ENCODE data around the gene ASXL1.
A peak's percentile ranks its signal among the peaks of the same experiment; 100 is the strongest.
"Not testable (repeated sequence)": the region's sequence is repeated elsewhere in the genome, so short reads cannot be mapped to it uniquely, and the experiment has no call there.

The ASXL1 gene

GRCh38 chr20:32357869-32358631 lies at the start of gene ASXL1:
Gene ASXL1, plus strand, starts transcription at chr20:32358331. Its CDS starts 445 bp downstream, at chr20:32358776.
- DNase-seq (ENCODE audit: low read depth in 2 of 2) = peak; percentile 92 to 93

GRCh38 chr20:32312718-32313424 lies 45.3 kb upstream of the ASXL1 start:
- no peak for DNase-seq (ENCODE audit: low read depth in 2 of 2)

- DNase-seq (ENCODE audit: low read depth in 2 of 2) = no peak
These were observed 43.4 kb upstream of the ASXL1 start for GRCh38 chr20:32314768-32315167.

- DNase-seq (ENCODE audit: low read depth in 2 of 2) = no peak
These were observed 42.7 kb upstream of the ASXL1 start for GRCh38 chr20:32315399-32315798.

GRCh38 chr20:32315891-32316290 lies 42.2 kb upstream of the ASXL1 start:
- DNase-seq (ENCODE audit: low read depth in 2 of 2) = no peak

- DNase-seq (ENCODE audit: low read depth in 2 of 2) = no peak
These were observed 41.5 kb upstream of the ASXL1 start for GRCh38 chr20:32316667-32317066.

- DNase-seq (ENCODE audit: low read depth in 2 of 2) = no peak
These were observed 39.0 kb upstream of the ASXL1 start for GRCh38 chr20:32319100-32319499.

- DNase-seq (ENCODE audit: low read depth in 2 of 2) = no peak
These were observed 37.8 kb upstream of the ASXL1 start for GRCh38 chr20:32320305-32320704.

- DNase-seq (ENCODE audit: low read depth in 2 of 2) = no peak
These were observed 36.7 kb upstream of the ASXL1 start for GRCh38 chr20:32321390-32321789.

- DNase-seq (ENCODE audit: low read depth in 2 of 2) = not testable (repeated sequence)
These were observed 35.9 kb upstream of the ASXL1 start for GRCh38 chr20:32322260-32322659.

GRCh38 chr20:32323761-32324160 lies 34.4 kb upstream of the ASXL1 start:
- DNase-seq (ENCODE audit: low read depth in 2 of 2) = not testable (repeated sequence)

GRCh38 chr20:32325706-32326503 lies 32.2 kb upstream of the ASXL1 start:
- no peak for DNase-seq (ENCODE audit: low read depth in 2 of 2)

- DNase-seq (ENCODE audit: low read depth in 2 of 2) = no peak
These were observed 31.7 kb upstream of the ASXL1 start for GRCh38 chr20:32326504-32326845.

GRCh38 chr20:32327087-32327681 lies 30.9 kb upstream of the ASXL1 start:
- no peak for DNase-seq (ENCODE audit: low read depth in 2 of 2)

GRCh38 chr20:32329817-32330554 lies 28.1 kb upstream of the ASXL1 start:
- no peak for DNase-seq (ENCODE audit: low read depth in 2 of 2)

GRCh38 chr20:32330555-32330897 lies 27.6 kb upstream of the ASXL1 start:
- no peak for DNase-seq (ENCODE audit: low read depth in 2 of 2)

GRCh38 chr20:32332614-32333013 lies 25.5 kb upstream of the ASXL1 start:
- no peak for DNase-seq (ENCODE audit: low read depth in 2 of 2)

GRCh38 chr20:32333181-32333987 lies 24.7 kb upstream of the ASXL1 start:
- DNase-seq (ENCODE audit: low read depth in 2 of 2) = peak in 1 of 2 experiments; percentile 29

GRCh38 chr20:32333988-32334885 lies 23.9 kb upstream of the ASXL1 start:
- DNase-seq (ENCODE audit: low read depth in 2 of 2) = peak in 1 of 2 experiments; percentile 33

Data from stimulated activated CD4-positive, alpha-beta T cell treated with anti-CD3 and anti-CD28 coated beads, Interleukin-12 subunit alpha, Interleukin-12 subunit beta, amount 100 ng/mL, for 24 hours (primary cell).